Measurements from ENCODE around the gene HYDIN. TPM values are rescaled to one million over a fixed set of nuclear protein-coding genes. Genes with fewer than 3 reads are reported as not detected.

Gene HYDIN
- total and polyA plus RNA-seq, 2 experiments from 2014 or later = 0.04 to 0.67 TPM

- H3K9me3 ChIP-seq (ENCODE audit: low read depth) = no peaks in the 10 kb centered on the region
- no peak overlapping the region for H2AFZ ChIP-seq
- no peaks in the 10 kb centered on the region for H4K20me1 ChIP-seq (ENCODE audit: insufficient read depth, poor library complexity, severe bottlenecking)
- no peaks in the 10 kb centered on the region for H3K36me3 ChIP-seq (replicated peaks; ENCODE audit: insufficient read depth, low read depth)
- no peak overlapping the region for H3K4me3 ChIP-seq
- no peak overlapping the region for H3K4me2 ChIP-seq
- no peak for TF ChIP-seq CTCF (IDR thresholded peaks at IDR 0.05; ENCODE audit: poor library complexity)
- TF ChIP-seq EZH2 (IDR thresholded peaks at IDR 0.05; ENCODE audit: borderline replicate concordance) = no peak
- no peak for TF ChIP-seq EZH2phosphoT487 (IDR thresholded peaks at IDR 0.05; ENCODE audit: low read depth, severe bottlenecking, unreplicated experiment)
- no peaks in the 10 kb centered on the region for H3K79me2 ChIP-seq
- no peaks in the 10 kb centered on the region for H3K27me3 ChIP-seq
- no peaks in the 10 kb centered on the region for H3K4me1 ChIP-seq (ENCODE audit: insufficient read depth)
- no peak overlapping the region for H3K27ac ChIP-seq
- DNase-seq (ENCODE audit: low spot score) = no peak
- H3K9me2 ChIP-seq (replicated peaks; ENCODE audit: insufficient read depth) = no peaks in the 10 kb centered on the region
- WGBS (ENCODE audit: low lambda C conversion rate, missing lambda C conversion rate) = 98% methylated on average over 3 of the region's 3 CpGs
Measured at GRCh38 chr16:70782237-70782636, 448.3 kb downstream of the HYDIN start.

- DNase-seq (ENCODE audit: low spot score) = no peak
- no peaks in the 10 kb centered on the region for H3K36me3 ChIP-seq (replicated peaks; ENCODE audit: insufficient read depth, low read depth)
- H3K27me3 ChIP-seq = no peaks in the 10 kb centered on the region
- H3K4me2 ChIP-seq = no peak overlapping the region
- H3K4me1 ChIP-seq (ENCODE audit: insufficient read depth) = no peaks in the 10 kb centered on the region
- no peak overlapping the region for H3K4me3 ChIP-seq
- H2AFZ ChIP-seq = no peak overlapping the region
- H3K9me2 ChIP-seq (replicated peaks; ENCODE audit: insufficient read depth) = no peaks in the 10 kb centered on the region
- H3K9me3 ChIP-seq (ENCODE audit: low read depth) = no peaks in the 10 kb centered on the region
- no peaks in the 10 kb centered on the region for H3K79me2 ChIP-seq
- TF ChIP-seq CTCF (IDR thresholded peaks at IDR 0.05; ENCODE audit: poor library complexity) (no peak), EZH2phosphoT487 (IDR thresholded peaks at IDR 0.05; ENCODE audit: low read depth, severe bottlenecking, unreplicated experiment) (no peak), EZH2 (IDR thresholded peaks at IDR 0.05; ENCODE audit: borderline replicate concordance) (no peak)
- H3K27ac ChIP-seq = no peak overlapping the region
- WGBS (ENCODE audit: low lambda C conversion rate, missing lambda C conversion rate) = 100% methylated on average over 11 of the region's 14 CpGs
- no peaks in the 10 kb centered on the region for H4K20me1 ChIP-seq (ENCODE audit: insufficient read depth, poor library complexity, severe bottlenecking)
Measured at GRCh38 chr16:70781800-70782199, 448.7 kb downstream of the HYDIN start.

- Histone ChIP-seq H3K36me3 (replicated peaks; ENCODE audit: insufficient read depth, low read depth) (no peaks in the 10 kb centered on the region), H3K4me3 (no peak overlapping the region), H2AFZ (no peak overlapping the region), H4K20me1 (ENCODE audit: insufficient read depth, poor library complexity, severe bottlenecking) (no peaks in the 10 kb centered on the region), H3K27me3 (no peaks in the 10 kb centered on the region), H3K9me2 (replicated peaks; ENCODE audit: insufficient read depth) (no peaks in the 10 kb centered on the region), H3K9me3 (ENCODE audit: low read depth) (no peaks in the 10 kb centered on the region), H3K27ac (no peak overlapping the region), H3K79me2 (no peaks in the 10 kb centered on the region), H3K4me2 (no peak overlapping the region), H3K4me1 (ENCODE audit: insufficient read depth) (no peaks in the 10 kb centered on the region)
- 93% methylated on average over 10 of the region's 10 CpGs for WGBS (ENCODE audit: low lambda C conversion rate, missing lambda C conversion rate)
- TF ChIP-seq EZH2 (IDR thresholded peaks at IDR 0.05; ENCODE audit: borderline replicate concordance) (no peak), CTCF (IDR thresholded peaks at IDR 0.05; ENCODE audit: poor library complexity) (no peak), EZH2phosphoT487 (IDR thresholded peaks at IDR 0.05; ENCODE audit: low read depth, severe bottlenecking, unreplicated experiment) (no peak)
- DNase-seq (ENCODE audit: low spot score) = no peak
Measured at GRCh38 chr16:70780546-70780945, 450.0 kb downstream of the HYDIN start.

- no peaks in the 10 kb centered on the region for H3K79me2 ChIP-seq
- H3K4me1 ChIP-seq (ENCODE audit: insufficient read depth) = no peaks in the 10 kb centered on the region
- no peaks in the 10 kb centered on the region for H3K9me3 ChIP-seq (ENCODE audit: low read depth)
- H4K20me1 ChIP-seq (ENCODE audit: insufficient read depth, poor library complexity, severe bottlenecking) = no peaks in the 10 kb centered on the region
- peak overlapping the region; percentile 4 for H3K27ac ChIP-seq
- H3K4me3 ChIP-seq = no peak overlapping the region
- H3K36me3 ChIP-seq (replicated peaks; ENCODE audit: insufficient read depth, low read depth) = no peaks in the 10 kb centered on the region
- H3K4me2 ChIP-seq = peak overlapping the region; percentile 6
- no peaks in the 10 kb centered on the region for H3K9me2 ChIP-seq (replicated peaks; ENCODE audit: insufficient read depth)
- 74% methylated on average over 1 of the region's 1 CpG for WGBS (ENCODE audit: low lambda C conversion rate, missing lambda C conversion rate)
- no peak for DNase-seq (ENCODE audit: low spot score)
- H3K27me3 ChIP-seq = no peaks in the 10 kb centered on the region
- H2AFZ ChIP-seq = no peak overlapping the region
- TF ChIP-seq EZH2 (IDR thresholded peaks at IDR 0.05; ENCODE audit: borderline replicate concordance) (no peak), EZH2phosphoT487 (IDR thresholded peaks at IDR 0.05; ENCODE audit: low read depth, severe bottlenecking, unreplicated experiment) (no peak), CTCF (IDR thresholded peaks at IDR 0.05; ENCODE audit: poor library complexity) (no peak)
Measured at GRCh38 chr16:70779361-70779760, 451.2 kb downstream of the HYDIN start.
